Common myeloid progenitor, CD34-positive (primary cell): ENCODE measurements around the gene RSPH1.
A peak's percentile ranks its signal among the peaks of the same experiment; 100 is the strongest.

Source experiments
- CTCF ChIA-PET: fragments of 350-600 bp; sonication (Branson Sonifier 250); formaldehyde crosslinking; loops from one replicate; lab custom pipeline; 2021; ENCODE audit warnings: antibody characterized with exemption; lab: Charles Lee
- POLR2A ChIA-PET: fragments of 350-600 bp; sonication (Branson Sonifier 250); formaldehyde crosslinking; loops from one replicate; lab custom pipeline; 2021; ENCODE audit warnings: antibody characterized with exemption; lab: Charles Lee
- DNase-seq, 3 donors: peaks; one replicate each; pipeline versions ENCODE4 v3.0.0 to v3.0.0-alpha.2; 2013
- H3K27ac ChIP-seq, 2 experiments: 1 replicate in 1 of 2; 2 replicates in 1 of 2; pipeline ENCODE4 v1.7.0; 2013; ENCODE audit warnings: inconsistent platforms in 2 of 2, low read length in 2 of 2, mild to moderate bottlenecking in 2 of 2, low read depth in 1 of 2, moderate library complexity in 1 of 2; ENCODE audit not compliant: severe bottlenecking in 2 of 2, insufficient read depth in 1 of 2, poor library complexity in 1 of 2
- H3K27me3 ChIP-seq, 5 experiments: replicated peaks in 2 of 5; 1 replicate in 3 of 5; 2 replicates in 2 of 5; pipeline versions ENCODE4 v1.6.1 to v1.7.0; 2013; ENCODE audit warnings: low read length in 4 of 5, mild to moderate bottlenecking in 2 of 5, moderate library complexity in 2 of 5, inconsistent platforms in 1 of 5; ENCODE audit not compliant: insufficient read depth in 5 of 5, control insufficient read depth in 4 of 5
- H3K36me3 ChIP-seq, 4 experiments: 1 replicate in 2 of 4; 2 replicates in 2 of 4; pipeline versions ENCODE4 v1.6.1 to v1.7.0; 2013; ENCODE audit warnings: low read length in 3 of 4, control low read depth in 1 of 4, mild to moderate bottlenecking in 1 of 4; ENCODE audit not compliant: control insufficient read depth in 4 of 4, insufficient read depth in 4 of 4
- H3K4me1 ChIP-seq, 4 experiments: 1 replicate in 3 of 4; 2 replicates in 1 of 4; pipeline versions ENCODE4 v1.6.1 to v1.7.1; 2013; ENCODE audit warnings: low read length in 3 of 4, mild to moderate bottlenecking in 3 of 4, control low read depth in 1 of 4, inconsistent platforms in 1 of 4, moderate library complexity in 1 of 4; ENCODE audit not compliant: control insufficient read depth in 4 of 4, insufficient read depth in 4 of 4; ENCODE audit errors: control extremely low read depth in 1 of 4
- H3K4me3 ChIP-seq, 7 experiments: 1 replicate in 4 of 7; 2 replicates in 3 of 7; pipeline versions ENCODE4 v1.5.1 to v1.7.0; 2013; ENCODE audit warnings: mild to moderate bottlenecking in 7 of 7, low read length in 6 of 7, moderate library complexity in 6 of 7, inconsistent platforms in 2 of 7, low read depth in 2 of 7, control low read depth in 1 of 7; ENCODE audit not compliant: insufficient read depth in 4 of 7, control insufficient read depth in 1 of 7; ENCODE audit errors: extremely low read depth in 1 of 7
- H3K9me3 ChIP-seq, 5 experiments: 1 replicate in 4 of 5; 2 replicates in 1 of 5; pipeline versions ENCODE4 v1.6.1 to v1.7.1; 2013; ENCODE audit warnings: low read length in 4 of 5, mild to moderate bottlenecking in 2 of 5, inconsistent platforms in 1 of 5, low read depth in 1 of 5, moderate library complexity in 1 of 5; ENCODE audit not compliant: control insufficient read depth in 4 of 5, insufficient read depth in 2 of 5; ENCODE audit errors: control extremely low read depth in 1 of 5
- WGBS: methylation state at CpG from one replicate; pipeline ENCODE4 v1.1.5; 2013; ENCODE audit not compliant: insufficient coverage; 5-methylcytosine and 5-hydroxymethylcytosine counted together

Gene RSPH1

GRCh38 chr21:42532466-42533181 is 36.6 kb upstream of the RSPH1 start:
- Histone ChIP-seq H3K4me1 (peaks cover 8 to 93% (median 59%) of the 10 kb centered on the region in 4 experiments), H3K36me3 (peaks cover 2 to 58% (median 19%) of the 10 kb centered on the region in 4 experiments), H3K27ac (peak overlapping the region; percentile 25 to 49), H3K4me3 (peak overlapping the region in 1 of 7 experiments; percentile 25), H3K27me3 (no peaks in the 10 kb centered on the region), H3K9me3 (no peaks in the 10 kb centered on the region)
- 36% methylated on average over 15 of the region's 18 CpGs for WGBS
- peak; percentile 75 to 91 (median 82) for DNase-seq
- ChIA-PET CTCF (interaction anchor here (0.9 to 1.3 kb wide), 4 partner anchors 9 to 223 kb away, joined by 3 to 4 read pairs (median 4); no protein-coding TSS in a partner anchor), POLR2A (interaction anchor here (1.0 kb wide), 1 partner anchor 18 kb away, joined by 6 read pairs; the partner anchor contains the start of gene SLC37A1)

DNA sequence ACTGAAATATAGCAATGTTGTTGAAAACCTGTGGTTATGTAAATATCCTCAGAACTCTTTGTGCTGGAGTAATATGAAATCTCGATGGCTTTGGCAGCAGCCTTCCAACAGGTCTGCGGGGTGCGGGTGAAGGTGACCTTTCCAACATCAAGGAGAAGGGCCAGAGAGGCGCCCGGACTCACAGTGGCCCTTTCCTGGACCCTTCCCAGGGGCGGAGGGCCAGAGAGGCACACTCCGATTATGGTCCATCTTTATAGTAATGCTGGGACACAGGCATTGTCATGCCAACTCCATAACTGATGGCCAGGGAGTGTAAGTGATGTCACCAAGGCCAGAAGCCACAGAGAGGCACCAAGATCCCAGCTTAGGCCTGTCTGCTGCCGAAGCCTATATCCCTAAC is 35.7 kb upstream of the RSPH1 start:
- Histone ChIP-seq H3K4me1 (peaks cover 8 to 93% (median 63%) of the 10 kb centered on the region in 4 experiments), H3K4me3 (no peak overlapping the region), H3K27ac (no peak overlapping the region), H3K36me3 (peaks cover 2 to 52% (median 16%) of the 10 kb centered on the region in 4 experiments), H3K27me3 (no peaks in the 10 kb centered on the region), H3K9me3 (no peaks in the 10 kb centered on the region)
- DNase-seq = no peak
- ChIA-PET CTCF (interaction anchor here (0.9 kb wide), 2 partner anchors 58 to 222 kb away, joined by 3 read pairs; no protein-coding TSS in a partner anchor), POLR2A (no interaction called here)
- 95% methylated on average over 7 of the region's 8 CpGs for WGBS

DNA sequence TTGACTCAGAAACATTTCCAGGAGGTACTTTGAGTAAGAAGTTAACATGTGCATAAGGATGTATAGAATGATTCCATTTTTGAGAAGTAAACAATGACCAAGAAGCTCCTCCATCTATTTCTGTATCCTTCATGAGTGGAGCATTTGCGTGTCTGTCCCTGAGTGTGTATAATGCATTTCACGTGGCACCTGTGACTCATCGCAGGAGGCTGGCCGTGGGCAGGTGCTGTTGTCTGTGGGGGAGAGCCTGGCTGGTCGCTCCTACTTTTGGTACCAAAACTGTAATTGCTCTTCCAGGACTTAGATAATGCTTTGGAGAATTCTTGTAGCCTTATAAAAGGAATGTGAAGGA is 34.1 kb upstream of the RSPH1 start:
- WGBS = 97% methylated on average over 4 of the region's 5 CpGs
- Histone ChIP-seq H3K4me3 (no peak overlapping the region), H3K36me3 (peaks cover 2 to 41% (median 12%) of the 10 kb centered on the region in 4 experiments), H3K4me1 (peaks cover 8 to 93% (median 65%) of the 10 kb centered on the region in 4 experiments), H3K9me3 (no peaks in the 10 kb centered on the region), H3K27me3 (no peaks in the 10 kb centered on the region), H3K27ac (no peak overlapping the region)
- ChIA-PET POLR2A (interaction anchor here (0.7 kb wide), 1 partner anchor 20 kb away, joined by 3 read pairs; no protein-coding TSS in a partner anchor), CTCF (interaction anchor here (2.5 kb wide), 1 partner anchor 63 kb away, joined by 6 read pairs; no protein-coding TSS in a partner anchor)
- peak in 1 of 3 donors; percentile 42 for DNase-seq

DNA sequence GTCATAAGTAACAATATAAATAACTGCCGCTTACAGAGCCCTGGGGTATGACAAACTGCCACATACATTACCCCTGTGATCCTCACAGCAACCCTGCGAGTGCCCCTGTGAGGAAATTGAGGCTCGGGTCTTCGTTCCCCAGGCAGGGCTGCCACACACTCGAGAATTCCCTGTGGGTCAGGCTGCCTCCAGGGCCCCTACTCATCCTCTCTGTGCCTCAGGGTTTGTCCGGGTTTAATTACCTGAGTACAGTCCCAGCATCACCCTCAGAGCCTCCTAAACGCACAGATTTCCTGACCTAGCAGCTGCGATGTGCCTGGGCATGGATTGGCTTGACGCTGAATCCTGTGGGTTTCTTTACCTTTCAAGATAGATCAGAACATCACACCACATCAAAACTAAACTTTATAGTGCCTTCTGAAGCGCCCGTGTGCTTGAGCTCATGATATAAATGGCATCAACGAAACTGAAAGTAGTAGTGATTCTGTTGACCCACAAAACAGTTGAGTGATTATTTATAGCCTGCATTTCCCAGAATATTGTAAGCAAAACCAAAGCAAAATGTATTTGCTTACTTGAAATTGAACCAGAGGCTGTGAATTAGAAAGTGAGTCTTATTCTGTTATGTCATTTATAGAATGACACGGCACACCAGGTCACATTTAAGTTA is 31.6 kb upstream of the RSPH1 start:
- CTCF ChIA-PET = interaction anchor here (1.0 to 3.9 kb wide), 11 partner anchors 8 to 219 kb away, joined by 3 to 25 read pairs (median 4); partner anchors contain the start of gene SLC37A1
- 19% methylated on average over 10 of the region's 13 CpGs for WGBS
- peaks cover 4 to 40% (median 22%) of the 10 kb centered on the region in 4 experiments for H3K36me3 ChIP-seq
- H3K4me3 ChIP-seq = peak overlapping the region in 6 of 7 experiments; percentile 35 to 70 (median 50)
- H3K27me3 ChIP-seq = no peaks in the 10 kb centered on the region
- H3K27ac ChIP-seq = peak overlapping the region; percentile 72 to 84
- DNase-seq = peak; percentile 47 to 85 (median 82)
- POLR2A ChIA-PET = interaction anchor here (0.5 to 1.0 kb wide), 2 partner anchors 8 to 63 kb away, joined by 3 read pairs; no protein-coding TSS in a partner anchor
- no peaks in the 10 kb centered on the region for H3K9me3 ChIP-seq
- H3K4me1 ChIP-seq = peaks cover 7 to 93% (median 62%) of the 10 kb centered on the region in 4 experiments

DNA sequence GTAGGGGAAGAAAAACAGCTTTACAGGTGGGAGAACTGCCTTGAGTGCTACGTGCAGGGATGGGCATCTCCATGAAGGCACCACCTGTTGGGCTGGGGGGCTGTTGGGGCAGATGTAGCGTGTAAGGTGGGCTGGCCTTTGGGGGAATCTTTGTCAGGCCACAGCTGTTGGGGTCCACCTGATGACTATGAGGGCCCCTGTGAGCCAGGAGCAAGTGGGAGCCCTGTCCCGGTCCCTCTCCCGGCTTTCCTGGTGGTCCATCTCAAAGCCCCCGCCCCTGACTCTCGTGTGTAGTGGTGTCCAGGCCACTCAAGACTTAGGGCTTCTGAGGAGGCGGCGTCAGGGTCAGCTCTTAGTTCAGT is 31.1 kb upstream of the RSPH1 start:
- peaks cover 7 to 90% (median 60%) of the 10 kb centered on the region in 4 experiments for H3K4me1 ChIP-seq
- peak overlapping the region in 3 of 7 experiments; percentile 48 to 70 (median 63) for H3K4me3 ChIP-seq
- no peaks in the 10 kb centered on the region for H3K27me3 ChIP-seq
- ChIA-PET CTCF (interaction anchor here (0.7 to 3.9 kb wide), 8 partner anchors 8 to 185 kb away, joined by 3 to 25 read pairs (median 4); partner anchors contain the start of gene SLC37A1), POLR2A (interaction anchor here (0.5 to 0.6 kb wide), 2 partner anchors 8 to 49 kb away, joined by 3 read pairs; no protein-coding TSS in a partner anchor)
- H3K27ac ChIP-seq = peak overlapping the region; percentile 72 to 84
- no peaks in the 10 kb centered on the region for H3K9me3 ChIP-seq
- DNase-seq = no peak
- H3K36me3 ChIP-seq = peaks cover 4 to 40% (median 24%) of the 10 kb centered on the region in 4 experiments
- 96% methylated on average over 5 of the region's 8 CpGs for WGBS

- DNase-seq = no peak
- H3K27ac ChIP-seq = peak overlapping the region; percentile 11 to 84
- H3K4me3 ChIP-seq = peak overlapping the region in 2 of 7 experiments; percentile 8 to 31
- CTCF ChIA-PET = interaction anchor here (0.7 to 3.9 kb wide), 8 partner anchors 9 to 71 kb away, joined by 3 to 25 read pairs (median 4); partner anchors contain the start of gene SLC37A1
- H3K4me1 ChIP-seq = peaks cover 7 to 85% (median 56%) of the 10 kb centered on the region in 4 experiments
- no peaks in the 10 kb centered on the region for H3K27me3 ChIP-seq
- WGBS = 48% methylated on average over 8 of the region's 9 CpGs
- no peaks in the 10 kb centered on the region for H3K9me3 ChIP-seq
- H3K36me3 ChIP-seq = peaks cover 7 to 41% (median 29%) of the 10 kb centered on the region in 4 experiments
- POLR2A ChIA-PET = interaction anchor here (0.6 kb wide), 1 partner anchor 49 kb away, joined by 3 read pairs; no protein-coding TSS in a partner anchor
These were observed 30.3 kb upstream of the RSPH1 start for GRCh38 chr21:42526379-42526727.
